Caco-2 (cell line): ENCODE data around the gene CERS1. TPM values are rescaled to one million over a fixed set of nuclear protein-coding genes. Genes with fewer than 3 reads are reported as not detected.

Source experiments
- BruUV-seq: library from RNA; stranded (reverse); fragments of 400-500 nt; replicated peaks from 2 replicates; lab custom pipeline; 2021; lab: Mats Ljungman, UMichigan
- CTCF ChIA-PET: fragments of 300-600 bp; sonication (Branson Sonifier 250); formaldehyde crosslinking; loops from one replicate; lab custom pipeline; 2022; ENCODE audit warnings: antibody characterized with exemption; lab: Charles Lee
- POLR2A ChIA-PET: fragments of 300-600 bp; sonication (Branson Sonifier 250); formaldehyde crosslinking; loops from one replicate; lab custom pipeline; 2022; ENCODE audit warnings: antibody characterized with exemption; lab: Charles Lee
- DNase-seq, 2 experiments: peaks; one replicate each; pipeline versions ENCODE4 v3.0.0 to v3.0.0-alpha.2; 2020 to 2022
- H3K27me3 ChIP-seq: replicated peaks from 2 replicates; pipeline ENCODE4 v1.6.0; 2011; ENCODE audit warnings: low read length; ENCODE audit not compliant: control insufficient read depth, insufficient read depth
- H3K36me3 ChIP-seq: 2 replicates; pipeline ENCODE4 v1.5.1; 2011; ENCODE audit warnings: low read length; ENCODE audit not compliant: control insufficient read depth, insufficient read depth
- H3K4me1 ChIP-seq: fragments of 250-450 bp; sonication (Bioruptor Pico); 2 replicates; pipeline ENCODE4 v1.5.1; 2020; ENCODE audit warnings: mild to moderate bottlenecking
- H3K4me3 ChIP-seq: 2 replicates; pipeline ENCODE4 v1.5.1; 2011; ENCODE audit warnings: low read depth, mild to moderate bottlenecking, control low read depth, low read length
- H3K9me3 ChIP-seq: fragments of 250-450 bp; sonication (Bioruptor Pico); 2 replicates; pipeline ENCODE4 v1.5.1; 2020; ENCODE audit warnings: mild to moderate bottlenecking, moderate library complexity
- H3K27ac Mint-ChIP-seq: one replicate; pipeline ENCODE4 v1.8.0; 2022; ENCODE audit warnings: mixed read lengths; ENCODE audit not compliant: unreplicated experiment
- H3K27me3 Mint-ChIP-seq: one replicate; pipeline ENCODE4 v1.8.0; 2022; ENCODE audit warnings: mixed read lengths; ENCODE audit not compliant: insufficient read depth, unreplicated experiment
- H3K36me3 Mint-ChIP-seq: one replicate; pipeline ENCODE4 v1.8.0; 2022; ENCODE audit warnings: mild to moderate bottlenecking, mixed read lengths; ENCODE audit not compliant: insufficient read depth, unreplicated experiment
- H3K4me1 Mint-ChIP-seq: one replicate; pipeline ENCODE4 v1.8.0; 2022; ENCODE audit warnings: low read depth, mixed read lengths; ENCODE audit not compliant: unreplicated experiment
- H3K4me3 Mint-ChIP-seq: one replicate; pipeline ENCODE4 v1.8.0; 2022; ENCODE audit warnings: mild to moderate bottlenecking, moderate library complexity, mixed read lengths; ENCODE audit not compliant: unreplicated experiment
- H3K9me3 Mint-ChIP-seq: one replicate; pipeline ENCODE4 v1.8.0; 2022; ENCODE audit warnings: mixed read lengths; ENCODE audit not compliant: unreplicated experiment
- intact Hi-C: fragments of 100-400 bp; cut with micrococcal nuclease; formaldehyde crosslinking; loops from one replicate; pipeline ENCODE4 v1.10.0; 2022; ENCODE audit not compliant: unreplicated experiment
- total RNA-seq: library from RNA; stranded (reverse); gene quantifications from 2 replicates; pipeline ENCODE4 v1.2.3, GENCODE V29; 2022
- TF ChIP-seq, protein P1 (sequence below), 2 experiments: fragments of 200-600 bp in 1 of 2; IDR thresholded peaks; 1 replicate in 1 of 2; 2 replicates in 1 of 2; pipeline versions ENCODE4 v1.5.1 to v1.8.0; 2011 to 2022; ENCODE audit warnings: antibody characterized with exemption in 1 of 2, control low read depth in 1 of 2, inconsistent platforms in 1 of 2, low read depth in 1 of 2, low read length in 1 of 2, mild to moderate bottlenecking in 1 of 2, moderate library complexity in 1 of 2; ENCODE audit not compliant: insufficient read depth in 1 of 2, severe bottlenecking in 1 of 2, unreplicated experiment in 1 of 2

Gene CERS1
- total RNA-seq, 1 experiment from 2014 or later: 20.3 TPM

- Histone ChIP-seq H3K36me3 (no peaks in the 10 kb centered on the region), H3K9me3 (no peaks in the 10 kb centered on the region), H3K27me3 (no peaks in the 10 kb centered on the region), H3K4me1 (no peaks in the 10 kb centered on the region), H3K4me3 (no peak overlapping the region)
- ChIA-PET CTCF (no interaction called here), POLR2A (no interaction called here)
- Mint-ChIP-seq H3K27me3 (no peaks in the 10 kb centered on the region), H3K4me1 (no peaks in the 10 kb centered on the region), H3K9me3 (no peaks in the 10 kb centered on the region), H3K27ac (no peak overlapping the region), H3K4me3 (no peak overlapping the region), H3K36me3 (peaks cover 49% of the 10 kb centered on the region)
- TF ChIP-seq, protein P1, sequence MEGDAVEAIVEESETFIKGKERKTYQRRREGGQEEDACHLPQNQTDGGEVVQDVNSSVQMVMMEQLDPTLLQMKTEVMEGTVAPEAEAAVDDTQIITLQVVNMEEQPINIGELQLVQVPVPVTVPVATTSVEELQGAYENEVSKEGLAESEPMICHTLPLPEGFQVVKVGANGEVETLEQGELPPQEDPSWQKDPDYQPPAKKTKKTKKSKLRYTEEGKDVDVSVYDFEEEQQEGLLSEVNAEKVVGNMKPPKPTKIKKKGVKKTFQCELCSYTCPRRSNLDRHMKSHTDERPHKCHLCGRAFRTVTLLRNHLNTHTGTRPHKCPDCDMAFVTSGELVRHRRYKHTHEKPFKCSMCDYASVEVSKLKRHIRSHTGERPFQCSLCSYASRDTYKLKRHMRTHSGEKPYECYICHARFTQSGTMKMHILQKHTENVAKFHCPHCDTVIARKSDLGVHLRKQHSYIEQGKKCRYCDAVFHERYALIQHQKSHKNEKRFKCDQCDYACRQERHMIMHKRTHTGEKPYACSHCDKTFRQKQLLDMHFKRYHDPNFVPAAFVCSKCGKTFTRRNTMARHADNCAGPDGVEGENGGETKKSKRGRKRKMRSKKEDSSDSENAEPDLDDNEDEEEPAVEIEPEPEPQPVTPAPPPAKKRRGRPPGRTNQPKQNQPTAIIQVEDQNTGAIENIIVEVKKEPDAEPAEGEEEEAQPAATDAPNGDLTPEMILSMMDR (IDR thresholded peaks at IDR 0.05; ENCODE audit: insufficient read depth in 1 of 2, low read depth in 1 of 2, low read length in 1 of 2, severe bottlenecking in 1 of 2, unreplicated experiment in 1 of 2): no peak
- DNase-seq: no peak
- intact Hi-C loops: no loop called here
- no TSS peak for BruUV-seq
Observed at GRCh38 chr19:18910010-18910409, 14.1 kb upstream of the CERS1 start.

GRCh38 chr19:18908917-18909619, 13.1 kb upstream of the CERS1 start:
- no peaks in the 10 kb centered on the region for H3K4me1 ChIP-seq
- TF ChIP-seq, protein P1 (IDR thresholded peaks at IDR 0.05; ENCODE audit: insufficient read depth in 1 of 2, low read depth in 1 of 2, low read length in 1 of 2, severe bottlenecking in 1 of 2, unreplicated experiment in 1 of 2): no peak
- no peak overlapping the region for H3K27ac Mint-ChIP-seq
- DNase-seq: no peak
- peaks cover 42% of the 10 kb centered on the region for H3K36me3 Mint-ChIP-seq
- no peaks in the 10 kb centered on the region for H3K27me3 Mint-ChIP-seq
- ChIA-PET POLR2A (no interaction called here), CTCF (no interaction called here)
- H3K4me3 Mint-ChIP-seq: no peak overlapping the region
- H3K4me3 ChIP-seq: no peak overlapping the region
- intact Hi-C loops: no loop called here
- H3K36me3 ChIP-seq: no peaks in the 10 kb centered on the region
- no peaks in the 10 kb centered on the region for H3K9me3 ChIP-seq
- H3K4me1 Mint-ChIP-seq: no peaks in the 10 kb centered on the region
- no peaks in the 10 kb centered on the region for H3K9me3 Mint-ChIP-seq
- BruUV-seq: no TSS peak
- no peaks in the 10 kb centered on the region for H3K27me3 ChIP-seq

- Mint-ChIP-seq H3K4me3 (no peak overlapping the region), H3K27me3 (no peaks in the 10 kb centered on the region), H3K9me3 (no peaks in the 10 kb centered on the region), H3K4me1 (no peaks in the 10 kb centered on the region), H3K36me3 (peaks cover 24% of the 10 kb centered on the region), H3K27ac (no peak overlapping the region)
- Histone ChIP-seq H3K4me1 (no peaks in the 10 kb centered on the region), H3K9me3 (no peaks in the 10 kb centered on the region), H3K36me3 (no peaks in the 10 kb centered on the region), H3K4me3 (no peak overlapping the region), H3K27me3 (no peaks in the 10 kb centered on the region)
- CTCF ChIA-PET: no interaction called here
- no peak for DNase-seq
- BruUV-seq: no TSS peak
- POLR2A ChIA-PET: interaction anchor here (1.2 kb wide), 1 partner anchor 12 kb away, joined by 3 read pairs; the partner anchor contains the start of gene COPE
- intact Hi-C loops: no loop called here
- TF ChIP-seq, protein P1 (IDR thresholded peaks at IDR 0.05; ENCODE audit: insufficient read depth in 1 of 2, low read depth in 1 of 2, low read length in 1 of 2, severe bottlenecking in 1 of 2, unreplicated experiment in 1 of 2): no peak
Observed at GRCh38 chr19:18906605-18907519, 10.9 kb upstream of the CERS1 start.
